HL-60 (cell line): ENCODE measurements around the gene NUBP2.
"Not testable (repeated sequence)": the region's sequence is repeated elsewhere in the genome, so short reads cannot be mapped to it uniquely, and the experiment has no call there.

Source experiments
- DNase-seq, 2 experiments: peaks; one replicate each; pipeline ENCODE4 v3.0.0-alpha.2; 2010 to 2020; ENCODE audit warnings: low read depth in 1 of 2, low spot score in 1 of 2
- H3K27ac ChIP-seq: fragments of 250-450 bp; sonication (Bioruptor Pico); replicated peaks from 2 replicates; pipeline ENCODE4 v1.5.1; 2020; ENCODE audit warnings: mild to moderate bottlenecking, moderate library complexity
- H3K27me3 ChIP-seq: fragments of 250-450 bp; sonication (Bioruptor Pico); 2 replicates; pipeline ENCODE4 v1.5.1; 2021; ENCODE audit warnings: mild to moderate bottlenecking, moderate library complexity; ENCODE audit not compliant: insufficient read depth, poor library complexity, severe bottlenecking
- H3K4me3 ChIP-seq: replicated peaks from 2 replicates; pipeline ENCODE4 v1.5.1; 2011; ENCODE audit warnings: mild to moderate bottlenecking, control low read depth, low read length; ENCODE audit not compliant: insufficient read depth
- CTCF ChIP-seq: IDR thresholded peaks from one replicate; pipeline ENCODE4 v1.5.1; 2011; ENCODE audit warnings: low read length, control low read depth, inconsistent platforms; ENCODE audit not compliant: insufficient read depth
- GABPA ChIP-seq: IDR thresholded peaks from 2 replicates; pipeline ENCODE4 v1.6.1; 2012; ENCODE audit warnings: low read depth
- POLR2AphosphoS5 ChIP-seq: IDR thresholded peaks from 2 replicates; pipeline ENCODE4 v1.6.1; 2012; ENCODE audit warnings: low read depth
- REST ChIP-seq: IDR thresholded peaks from 2 replicates; pipeline ENCODE4 v1.6.1; 2012; ENCODE audit warnings: low read depth; ENCODE audit not compliant: insufficient replicate concordance
- SPI1 ChIP-seq: IDR thresholded peaks from 2 replicates; pipeline ENCODE4 v1.6.1; 2012; ENCODE audit warnings: low read depth, mild to moderate bottlenecking, borderline replicate concordance

Gene NUBP2

GRCh38 chr16:1793578-1794220 lies 10.9 kb downstream of the NUBP2 start, which contains the start of gene IGFALS:
Gene IGFALS (minus strand): TSS chr16:1793705. CDS start chr16:1793652, 53 bp downstream.
- H3K27me3 ChIP-seq, result no peaks in the 10 kb centered on the region
- no peak within 1 kb of the TSS for H3K4me3 ChIP-seq
- no peak within 1 kb of the TSS for H3K27ac ChIP-seq
- no peak for TF ChIP-seq REST
- TF ChIP-seq GABPA, result no peak
- no peak for TF ChIP-seq CTCF
- TF ChIP-seq POLR2AphosphoS5, result no peak
- no peak for TF ChIP-seq SPI1
- no peak for DNase-seq

GRCh38 chr16:1794221-1794871 lies 11.6 kb downstream of the NUBP2 start:
- Histone ChIP-seq H3K4me3 (no peak overlapping the region), H3K27ac (no peak overlapping the region), H3K27me3 (no peaks in the 10 kb centered on the region)
- TF ChIP-seq CTCF (no peak), GABPA (no peak), REST (no peak), SPI1 (no peak), POLR2AphosphoS5 (no peak)
- DNase-seq, result no peak

- no peak for TF ChIP-seq SPI1
- no peak for TF ChIP-seq CTCF
- no peak for TF ChIP-seq REST
- TF ChIP-seq GABPA, result no peak
- no peak for TF ChIP-seq POLR2AphosphoS5
- H3K4me3 ChIP-seq, result no peak overlapping the region
- H3K27me3 ChIP-seq, result no peaks in the 10 kb centered on the region
- H3K27ac ChIP-seq, result no peak overlapping the region
- DNase-seq, result no peak
Measured at GRCh38 chr16:1794908-1795666, 12.3 kb downstream of the NUBP2 start.

- H3K4me3 ChIP-seq, DNase-seq, H3K27ac ChIP-seq, H3K27me3 ChIP-seq: not testable (repeated sequence)
Measured at GRCh38 chr16:1799263-1799662, 16.5 kb downstream of the NUBP2 start.
